Natural killer cell (primary cell): ENCODE data around the gene CCL13. TPM values are rescaled to one million over a fixed set of nuclear protein-coding genes. Genes with fewer than 3 reads are reported as not detected.

Experiments
- ATAC-seq, 3 donors: fragments of 150-1000 bp in 2 of 3; fragments of 200-7000 bp in 1 of 3; cut with Tn5 transposase; 1 replicate in 1 of 3; 2 replicates in 2 of 3; pipeline ENCODE4 v1.10.0; 2021; ENCODE audit warnings: mild to moderate bottlenecking in 2 of 3, moderate library complexity in 2 of 3
- DNase-seq, 2 donors: peaks; one replicate each; pipeline versions ENCODE4 v3.0.0 to v3.0.0-alpha.2; 2013 to 2021; ENCODE audit warnings: mixed read lengths in 1 of 2
- H3K27ac ChIP-seq: one replicate; pipeline ENCODE4 v1.5.1; 2013; ENCODE audit warnings: mild to moderate bottlenecking, low read length
- H3K27me3 ChIP-seq: one replicate; pipeline ENCODE4 v1.6.1; 2013; ENCODE audit warnings: low read length; ENCODE audit not compliant: control insufficient read depth, insufficient read depth
- H3K36me3 ChIP-seq: one replicate; pipeline ENCODE4 v1.6.1; 2013; ENCODE audit warnings: low read length; ENCODE audit not compliant: control insufficient read depth, insufficient read depth
- H3K4me1 ChIP-seq: one replicate; pipeline ENCODE4 v1.6.1; 2013; ENCODE audit warnings: low read length; ENCODE audit not compliant: control insufficient read depth, insufficient read depth
- H3K4me3 ChIP-seq: one replicate; pipeline ENCODE4 v1.5.1; 2013; ENCODE audit warnings: low read length
- H3K9me3 ChIP-seq: one replicate; pipeline ENCODE4 v1.6.1; 2013; ENCODE audit warnings: low read length; ENCODE audit not compliant: control insufficient read depth, insufficient read depth
- H3K27ac Mint-ChIP-seq, 2 donors: one replicate each; pipeline ENCODE4 v1.8.0; 2022; ENCODE audit warnings: mild to moderate bottlenecking in 2 of 2, mixed read lengths in 2 of 2, moderate library complexity in 1 of 2
- H3K27me3 Mint-ChIP-seq, 2 donors: one replicate each; pipeline ENCODE4 v1.8.0; 2022; ENCODE audit warnings: low read depth in 2 of 2, mixed read lengths in 2 of 2
- H3K36me3 Mint-ChIP-seq: one replicate; pipeline ENCODE4 v1.8.0; 2022; ENCODE audit warnings: mixed read lengths
- H3K4me1 Mint-ChIP-seq, 2 donors: one replicate each; pipeline ENCODE4 v1.8.0; 2022; ENCODE audit warnings: mixed read lengths in 2 of 2
- H3K4me3 Mint-ChIP-seq: one replicate; pipeline ENCODE4 v1.8.0; 2022; ENCODE audit warnings: mild to moderate bottlenecking, moderate library complexity, mixed read lengths
- H3K9me3 Mint-ChIP-seq, 2 donors: one replicate each; pipeline ENCODE4 v1.8.0; 2022; ENCODE audit warnings: mixed read lengths in 2 of 2
- WGBS: methylation state at CpG from one replicate; pipeline ENCODE4 v1.1.7; 2013; ENCODE audit warnings: missing lambda C conversion rate; ENCODE audit not compliant: insufficient coverage; 5-methylcytosine and 5-hydroxymethylcytosine counted together
- intact Hi-C: fragments of 100-400 bp; cut with micrococcal nuclease; formaldehyde crosslinking; loops from one replicate; pipeline ENCODE4 v1.14.2; 2022
- total RNA-seq, 4 donors: library from RNA; stranded (reverse); fragments of 120-200 nt in 1 of 4; gene quantifications; one replicate each; pipeline versions ENCODE4 v1.2.3 to v1.2.4, GENCODE V29; 2013 to 2022
- TF ChIP-seq, protein P1 (sequence below): fragments of 200-600 bp; IDR thresholded peaks from one replicate; pipeline ENCODE4 v1.8.0; 2022; ENCODE audit warnings: antibody characterized with exemption

Gene CCL13
- total RNA-seq, 3 donors from 2014 or later (not counting 1 experiment from before 2014, with no cell fraction given), result not detected

DNA sequence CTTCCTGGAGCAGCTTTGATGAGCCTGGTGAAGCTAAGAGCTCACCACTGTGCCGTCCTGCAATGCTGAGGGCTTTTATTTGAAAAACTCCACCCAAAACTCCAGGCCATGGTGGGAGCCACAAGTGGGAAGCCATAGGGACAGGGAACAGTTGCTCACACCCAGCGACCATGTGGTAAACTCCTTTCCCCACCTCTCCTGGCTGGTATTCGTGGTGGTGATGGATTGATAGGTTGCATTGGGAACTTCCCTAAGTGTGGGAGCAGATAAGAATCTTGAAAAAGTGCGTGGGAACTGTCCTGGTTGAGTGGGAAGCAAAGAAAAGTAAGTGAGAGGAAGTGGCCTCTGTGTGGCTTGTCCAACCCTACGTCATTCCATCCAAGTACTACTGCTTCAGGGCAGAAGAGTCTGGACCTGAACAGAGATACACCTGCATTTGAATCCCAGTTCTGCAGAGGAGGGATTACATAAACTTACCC lies 6.9 kb downstream of the CCL13 start, which contains the start of gene CCL1:
Gene CCL1, minus strand, starts transcription at position 51 of the 479 bp plus-strand sequence. CDS start 72 bp downstream, outside the sequence.
- intact Hi-C loops, result loop anchor here (5.0 kb wide), 1 partner anchor 161 kb away; no protein-coding TSS in a partner anchor
- peaks cover 0 to 7% of the 10 kb centered on the region in 2 donors for H3K4me1 Mint-ChIP-seq

DNA sequence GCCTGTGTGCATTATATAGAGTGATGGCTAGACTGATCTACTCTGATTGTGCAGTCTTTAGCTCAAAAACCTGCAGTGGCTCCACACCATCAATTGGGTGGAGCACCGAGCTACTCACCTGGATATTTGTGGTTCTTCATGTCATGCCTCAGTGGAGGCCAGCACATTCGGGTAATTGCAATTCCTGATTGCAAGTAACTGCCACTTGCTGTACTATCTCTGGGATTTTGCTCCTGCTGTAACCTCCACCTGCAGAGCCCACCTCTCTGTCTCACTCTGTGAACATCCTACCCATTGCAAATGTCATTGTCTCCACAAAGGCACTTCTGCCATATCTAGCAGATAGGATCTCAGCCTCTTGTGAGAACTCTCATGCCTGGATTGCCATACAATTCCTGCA lies 8.5 kb downstream of the CCL13 start:
- Histone ChIP-seq H3K9me3 (no peaks in the 10 kb centered on the region), H3K4me1 (peaks cover 26% of the 10 kb centered on the region), H3K4me3 (no peak overlapping the region), H3K27ac (no peak overlapping the region), H3K36me3 (no peaks in the 10 kb centered on the region), H3K27me3 (no peaks in the 10 kb centered on the region)
- TF ChIP-seq, protein P1, sequence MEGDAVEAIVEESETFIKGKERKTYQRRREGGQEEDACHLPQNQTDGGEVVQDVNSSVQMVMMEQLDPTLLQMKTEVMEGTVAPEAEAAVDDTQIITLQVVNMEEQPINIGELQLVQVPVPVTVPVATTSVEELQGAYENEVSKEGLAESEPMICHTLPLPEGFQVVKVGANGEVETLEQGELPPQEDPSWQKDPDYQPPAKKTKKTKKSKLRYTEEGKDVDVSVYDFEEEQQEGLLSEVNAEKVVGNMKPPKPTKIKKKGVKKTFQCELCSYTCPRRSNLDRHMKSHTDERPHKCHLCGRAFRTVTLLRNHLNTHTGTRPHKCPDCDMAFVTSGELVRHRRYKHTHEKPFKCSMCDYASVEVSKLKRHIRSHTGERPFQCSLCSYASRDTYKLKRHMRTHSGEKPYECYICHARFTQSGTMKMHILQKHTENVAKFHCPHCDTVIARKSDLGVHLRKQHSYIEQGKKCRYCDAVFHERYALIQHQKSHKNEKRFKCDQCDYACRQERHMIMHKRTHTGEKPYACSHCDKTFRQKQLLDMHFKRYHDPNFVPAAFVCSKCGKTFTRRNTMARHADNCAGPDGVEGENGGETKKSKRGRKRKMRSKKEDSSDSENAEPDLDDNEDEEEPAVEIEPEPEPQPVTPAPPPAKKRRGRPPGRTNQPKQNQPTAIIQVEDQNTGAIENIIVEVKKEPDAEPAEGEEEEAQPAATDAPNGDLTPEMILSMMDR, result no peak
- no peak for DNase-seq
- H3K9me3 Mint-ChIP-seq, result no peaks in the 10 kb centered on the region
- no peaks in the 10 kb centered on the region for H3K36me3 Mint-ChIP-seq
- no peak overlapping the region for H3K4me3 Mint-ChIP-seq
- peaks cover 0 to 7% of the 10 kb centered on the region in 2 donors for H3K4me1 Mint-ChIP-seq
- no peak overlapping the region for H3K27ac Mint-ChIP-seq
- 50% methylated on average over 2 of the region's 2 CpGs for WGBS
- intact Hi-C loops, result loop anchor here (5.0 kb wide), 1 partner anchor 162 kb away; no protein-coding TSS in a partner anchor
- ATAC-seq, result no peak
- peaks cover 7% of the 10 kb centered on the region in 2 donors for H3K27me3 Mint-ChIP-seq

More for the DNA sequence above, 6.9 kb downstream of the CCL13 start, which contains the start of gene CCL1:
- Histone ChIP-seq H3K9me3 (no peaks in the 10 kb centered on the region), H3K36me3 (no peaks in the 10 kb centered on the region), H3K27me3 (no peaks in the 10 kb centered on the region), H3K27ac (no peak within 1 kb of the TSS), H3K4me1 (peaks cover 17% of the 10 kb centered on the region), H3K4me3 (no peak within 1 kb of the TSS)
- no peaks in the 10 kb centered on the region for H3K9me3 Mint-ChIP-seq
- peaks cover 7% of the 10 kb centered on the region in 2 donors for H3K27me3 Mint-ChIP-seq
- TF ChIP-seq, protein P1, result no peak
- WGBS, result 40% methylated on average over 3 of the region's 5 CpGs
- no peak within 1 kb of the TSS for H3K4me3 Mint-ChIP-seq
- H3K27ac Mint-ChIP-seq, result no peak within 1 kb of the TSS
- H3K36me3 Mint-ChIP-seq, result no peaks in the 10 kb centered on the region
- no peak for ATAC-seq
- DNase-seq, result no peak

DNA sequence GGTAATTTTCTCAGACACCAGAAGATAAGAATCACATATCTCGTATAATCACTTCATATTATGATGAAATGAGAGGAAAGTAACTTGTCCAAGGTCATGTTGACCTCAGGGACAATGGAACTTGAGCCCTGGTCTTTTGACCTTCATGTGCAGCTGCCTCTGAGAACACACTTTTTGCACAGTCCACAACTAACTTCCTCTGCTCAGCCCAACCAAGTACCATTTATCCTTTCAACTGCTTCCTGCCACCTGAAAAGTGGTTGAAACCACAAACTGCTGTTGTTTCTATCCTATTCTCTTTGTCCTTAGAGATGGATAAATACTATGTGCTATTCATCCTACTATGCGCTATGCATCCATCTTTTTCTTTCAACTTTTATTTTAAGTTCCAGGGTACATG lies 9.1 kb downstream of the CCL13 start:
- H3K27me3 Mint-ChIP-seq, result peaks cover 7% of the 10 kb centered on the region in 2 donors
- H3K27ac ChIP-seq, result no peak overlapping the region
- H3K4me1 Mint-ChIP-seq, result peaks cover 0 to 7% of the 10 kb centered on the region in 2 donors
- no peaks in the 10 kb centered on the region for H3K36me3 ChIP-seq
- ATAC-seq (no peak), DNase-seq (no peak)
- H3K4me3 ChIP-seq, result no peak overlapping the region
- H3K9me3 ChIP-seq, result no peaks in the 10 kb centered on the region
- H3K4me1 ChIP-seq, result peaks cover 31% of the 10 kb centered on the region
- H3K36me3 Mint-ChIP-seq, result no peaks in the 10 kb centered on the region
- H3K27me3 ChIP-seq, result no peaks in the 10 kb centered on the region
- H3K9me3 Mint-ChIP-seq, result no peaks in the 10 kb centered on the region
- intact Hi-C loops, result no loop called here
- no peak overlapping the region for H3K4me3 Mint-ChIP-seq
- no CpG with 5 or more reads among the region's 2 CpGs for WGBS
- TF ChIP-seq, protein P1, result no peak
- no peak overlapping the region for H3K27ac Mint-ChIP-seq

DNA sequence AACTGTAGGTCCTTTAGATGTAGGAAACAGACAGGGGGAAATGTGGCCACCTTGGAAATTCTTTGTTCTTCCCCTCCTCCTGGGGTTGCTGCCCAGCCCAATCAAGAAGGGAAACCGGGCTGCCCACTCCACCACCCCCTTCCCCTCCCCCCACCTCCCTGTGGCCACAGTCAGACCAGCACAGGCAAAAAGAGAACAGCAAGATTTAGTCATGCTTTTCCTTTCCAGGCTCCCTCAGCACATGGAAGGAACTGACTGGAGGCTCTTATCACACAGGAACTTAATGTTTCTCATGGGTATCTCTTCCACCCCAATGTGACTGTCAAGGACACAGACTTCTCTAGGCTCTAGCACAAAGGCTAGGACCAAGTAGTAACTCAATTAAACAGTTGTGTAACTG lies 9.7 kb downstream of the CCL13 start:
- Mint-ChIP-seq H3K27ac (no peak overlapping the region), H3K27me3 (peaks cover 7% of the 10 kb centered on the region in 2 donors), H3K36me3 (no peaks in the 10 kb centered on the region), H3K9me3 (no peaks in the 10 kb centered on the region), H3K4me1 (peaks cover 0 to 7% of the 10 kb centered on the region in 2 donors), H3K4me3 (no peak overlapping the region)
- Histone ChIP-seq H3K27me3 (no peaks in the 10 kb centered on the region), H3K36me3 (no peaks in the 10 kb centered on the region), H3K4me3 (no peak overlapping the region), H3K27ac (no peak overlapping the region), H3K9me3 (no peaks in the 10 kb centered on the region), H3K4me1 (peaks cover 38% of the 10 kb centered on the region)
- ATAC-seq (no peak), DNase-seq (no peak)
- TF ChIP-seq, protein P1, result no peak
- intact Hi-C loops, result no loop called here
- 0% methylated on average over 1 of the region's 1 CpG for WGBS
